Liver (tissue), 9 donors: ENCODE results near the gene PABPC3. TPM values are rescaled to one million over a fixed set of nuclear protein-coding genes. Genes with fewer than 3 reads are reported as not detected.

Source experiments
- DNase-seq: peaks from one replicate; pipeline ENCODE4 v3.0.0-alpha.2; 2017; ENCODE audit warnings: low spot score
- H3K27ac ChIP-seq, 2 donors: one replicate each; pipeline ENCODE4 v1.7.0; 2013; ENCODE audit warnings: inconsistent platforms in 2 of 2, low read length in 2 of 2, control low read depth in 1 of 2, low read depth in 1 of 2, mild to moderate bottlenecking in 1 of 2
- H3K27me3 ChIP-seq, 4 donors: one replicate each; pipeline versions ENCODE4 v1.6.1 to v1.7.0; 2013; ENCODE audit warnings: low read length in 3 of 4, inconsistent platforms in 1 of 4, mild to moderate bottlenecking in 1 of 4, moderate library complexity in 1 of 4; ENCODE audit not compliant: control insufficient read depth in 4 of 4, insufficient read depth in 4 of 4
- H3K36me3 ChIP-seq, 4 donors: one replicate each; pipeline versions ENCODE4 v1.6.1 to v1.7.0; 2013; ENCODE audit warnings: low read length in 3 of 4, mild to moderate bottlenecking in 3 of 4, low read depth in 1 of 4, moderate library complexity in 1 of 4; ENCODE audit not compliant: control insufficient read depth in 4 of 4, insufficient read depth in 3 of 4
- H3K4me1 ChIP-seq, 4 donors: one replicate each; pipeline versions ENCODE4 v1.6.1 to v1.7.0; 2013; ENCODE audit warnings: low read length in 3 of 4, mild to moderate bottlenecking in 3 of 4, moderate library complexity in 1 of 4; ENCODE audit not compliant: control insufficient read depth in 4 of 4, insufficient read depth in 4 of 4
- H3K4me3 ChIP-seq, 3 donors: one replicate each; pipeline versions ENCODE4 v1.6.1 to v1.7.0; 2013; ENCODE audit warnings: low read length in 3 of 3, control low read depth in 1 of 3, low read depth in 1 of 3, mild to moderate bottlenecking in 1 of 3
- H3K9ac ChIP-seq, 2 donors: one replicate each; pipeline ENCODE4 v1.7.0; 2013; ENCODE audit warnings: low read length in 2 of 2, mild to moderate bottlenecking in 2 of 2, moderate library complexity in 2 of 2, control low read depth in 1 of 2, low read depth in 1 of 2
- H3K9me3 ChIP-seq, 4 donors: one replicate each; pipeline versions ENCODE4 v1.6.1 to v1.7.0; 2013; ENCODE audit warnings: low read length in 3 of 4; ENCODE audit not compliant: control insufficient read depth in 4 of 4
- EGR1 ChIP-seq, 2 donors: IDR thresholded peaks; 2 replicates each; pipeline ENCODE4 v1.6.1; 2016 to 2018; ENCODE audit warnings: antibody characterized with exemption in 2 of 2, low read depth in 2 of 2
- FOXA2 ChIP-seq: IDR thresholded peaks from 2 replicates; pipeline ENCODE4 v1.6.1; 2016; ENCODE audit warnings: antibody characterized with exemption
- HNF4A ChIP-seq, 2 donors: conservative IDR thresholded peaks; 2 replicates each; pipeline ENCODE4 v1.6.1; 2016; ENCODE audit warnings: antibody characterized with exemption in 2 of 2, mild to moderate bottlenecking in 2 of 2
- JUND ChIP-seq, 2 donors: IDR thresholded peaks; 2 replicates each; pipeline ENCODE4 v1.6.1; 2016; ENCODE audit warnings: antibody characterized with exemption in 2 of 2
- NR2F2 ChIP-seq: IDR thresholded peaks from 2 replicates; pipeline ENCODE4 v1.6.1; 2016; ENCODE audit warnings: antibody characterized with exemption
- RAD21 ChIP-seq, 2 donors: IDR thresholded peaks; 2 replicates each; pipeline ENCODE4 v1.6.1; 2016; ENCODE audit warnings: antibody characterized with exemption in 2 of 2, mild to moderate bottlenecking in 2 of 2
- REST ChIP-seq: IDR thresholded peaks from 2 replicates; pipeline ENCODE4 v1.6.1; 2016; ENCODE audit warnings: antibody characterized with exemption, mild to moderate bottlenecking
- RXRA ChIP-seq, 2 donors: IDR thresholded peaks; 2 replicates each; pipeline ENCODE4 v1.6.1; 2017 to 2018; ENCODE audit warnings: antibody characterized with exemption in 2 of 2, mild to moderate bottlenecking in 1 of 2
- SP1 ChIP-seq: IDR thresholded peaks from 2 replicates; pipeline ENCODE4 v1.6.1; 2018; ENCODE audit warnings: antibody characterized with exemption, mild to moderate bottlenecking
- TAF1 ChIP-seq: conservative IDR thresholded peaks from 2 replicates; pipeline ENCODE4 v1.6.1; 2016; ENCODE audit warnings: antibody characterized with exemption, mild to moderate bottlenecking
- ZBTB33 ChIP-seq: IDR thresholded peaks from 2 replicates; pipeline ENCODE4 v1.6.1; 2016; ENCODE audit warnings: antibody characterized with exemption
- WGBS: extraction: QIAGEN DNeasy Blood & Tissue Kit; methylation state at CpG from one replicate; pipeline ENCODE4 v1.1.7; 2013; 5-methylcytosine and 5-hydroxymethylcytosine counted together
- polyA plus RNA-seq, 2 donors: library from polyadenylated mRNA; stranded (reverse) in 1 of 2; unstranded in 1 of 2; fragments of 200-250 nt in 1 of 2; fragments of >200 nt in 1 of 2; fragmentation: Nextera tagmentation in 1 of 2; extraction: Ambion mirVana in 1 of 2; gene quantifications; one replicate each; pipeline versions ENCODE4 v1.2.1 to v1.2.3, GENCODE V29; 2013 to 2015
- total RNA-seq, 2 donors: library from RNA; depleted of rRNA; stranded (reverse); fragments of >200 nt; gene quantifications; one replicate each; pipeline ENCODE4 v1.2.3, GENCODE V29; 2014
- TF ChIP-seq, protein P1 (sequence below): IDR thresholded peaks from 2 replicates; pipeline ENCODE4 v1.6.1; 2016; ENCODE audit warnings: antibody characterized with exemption
- donor health status: healthy.
- donor health status: healthy.
- donor health status: healthy.
- donor health status: healthy.
- donor health status: healthy.

Gene PABPC3
- total and polyA plus RNA-seq, 4 donors: under 0.01 to 0.19 (median 0.08) TPM; not detected in 1

DNA sequence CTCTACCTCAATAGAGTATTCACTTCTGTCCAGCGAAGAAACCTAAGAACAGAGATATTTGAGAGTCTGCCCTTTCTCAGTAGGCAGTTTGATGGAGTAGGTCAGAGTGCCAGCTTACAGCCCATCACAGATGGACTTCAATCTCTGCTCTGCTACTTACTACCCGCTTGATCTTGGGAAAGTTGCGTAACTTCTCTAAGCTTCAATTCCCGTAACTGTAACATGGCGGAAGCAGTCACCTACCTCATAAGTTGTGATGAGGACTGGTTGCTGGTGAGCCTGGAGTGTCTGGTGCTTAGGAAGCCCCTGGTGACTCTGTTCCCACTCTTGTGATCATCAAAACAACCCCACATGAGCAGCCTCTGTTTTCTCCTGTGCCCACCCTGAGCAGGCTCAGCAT, 45.1 kb downstream of the PABPC3 start:
- no peak overlapping the region for H3K27ac ChIP-seq
- peaks cover 0 to 4% (median 0%) of the 10 kb centered on the region in 4 donors for H3K9me3 ChIP-seq
- DNase-seq: no peak
- TF ChIP-seq EGR1 (IDR thresholded peaks at IDR 0.05; ENCODE audit: low read depth in 2 of 2): no peak
- H3K36me3 ChIP-seq: no peaks in the 10 kb centered on the region
- WGBS: 71% methylated on average over 5 of the region's 5 CpGs
- no peak overlapping the region for H3K4me3 ChIP-seq
- no peaks in the 10 kb centered on the region for H3K4me1 ChIP-seq
- peaks cover 0 to 5% (median 3%) of the 10 kb centered on the region in 4 donors for H3K27me3 ChIP-seq
- no peak overlapping the region for H3K9ac ChIP-seq

- 78% methylated on average over 7 of the region's 7 CpGs for WGBS
- DNase-seq: no peak
- peaks cover 0 to 10% (median 3%) of the 10 kb centered on the region in 4 donors for H3K9me3 ChIP-seq
Observed at GRCh38 chr13:25143706-25144105, 47.8 kb downstream of the PABPC3 start.

GRCh38 chr13:25147638-25148401, 51.9 kb downstream of the PABPC3 start:
- Histone ChIP-seq H3K4me3 (no peak overlapping the region), H3K9ac (no peak overlapping the region), H3K27me3 (peaks cover 0 to 6% (median 4%) of the 10 kb centered on the region in 4 donors), H3K36me3 (no peaks in the 10 kb centered on the region), H3K4me1 (no peaks in the 10 kb centered on the region), H3K27ac (no peak overlapping the region), H3K9me3 (peaks cover 0 to 8% (median 3%) of the 10 kb centered on the region in 4 donors)
- no peak for DNase-seq
- no peak for TF ChIP-seq ZBTB33
- no peak for TF ChIP-seq SP1
- no peak for TF ChIP-seq FOXA2
- 71% methylated on average over 4 of the region's 4 CpGs for WGBS

More at GRCh38 chr13:25143706-25144105, 47.8 kb downstream of the PABPC3 start:
- Histone ChIP-seq H3K9ac (no peak overlapping the region), H3K4me1 (no peaks in the 10 kb centered on the region), H3K36me3 (no peaks in the 10 kb centered on the region), H3K27me3 (peaks cover 0 to 5% (median 3%) of the 10 kb centered on the region in 4 donors), H3K27ac (no peak overlapping the region), H3K4me3 (no peak overlapping the region)
- no peak for TF ChIP-seq REST
- TF ChIP-seq RAD21 (IDR thresholded peaks at IDR 0.05): no peak
- TF ChIP-seq NR2F2: no peak
- TF ChIP-seq HNF4A (conservative IDR thresholded peaks at IDR 0.05): no peak
- no peak for TF ChIP-seq JUND (IDR thresholded peaks at IDR 0.05)
- no peak for TF ChIP-seq EGR1 (IDR thresholded peaks at IDR 0.05; ENCODE audit: low read depth in 2 of 2)
- TF ChIP-seq, protein P1, sequence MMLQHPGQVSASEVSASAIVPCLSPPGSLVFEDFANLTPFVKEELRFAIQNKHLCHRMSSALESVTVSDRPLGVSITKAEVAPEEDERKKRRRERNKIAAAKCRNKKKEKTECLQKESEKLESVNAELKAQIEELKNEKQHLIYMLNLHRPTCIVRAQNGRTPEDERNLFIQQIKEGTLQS: no peak
- TF ChIP-seq RXRA (IDR thresholded peaks at IDR 0.05): no peak
- TF ChIP-seq TAF1: no peak
